Mucosa of descending colon (tissue), 3 donors: ENCODE data around the gene HDHD2. TPM values are rescaled to one million over a fixed set of nuclear protein-coding genes. Genes with fewer than 3 reads are reported as not detected.

ENCODE experiments used
- ATAC-seq: fragments of 200-7000 bp; cut with Tn5 transposase; one replicate; pipeline ENCODE4 v1.9.1; 2020; ENCODE audit warnings: mild to moderate bottlenecking, moderate library complexity
- DNase-seq, 3 donors: peaks; one replicate each; pipeline ENCODE4 v3.0.0-alpha.2; 2020
- H3K36me3 ChIP-seq: fragments of 200-600 bp; one replicate; pipeline ENCODE4 v1.8.0; 2021; ENCODE audit warnings: low read depth, mild to moderate bottlenecking
- H3K4me1 ChIP-seq: fragments of 200-600 bp; one replicate; pipeline ENCODE4 v1.8.0; 2021; ENCODE audit warnings: low read depth, mild to moderate bottlenecking
- H3K4me3 ChIP-seq: fragments of 200-600 bp; one replicate; pipeline ENCODE4 v1.8.0; 2021; ENCODE audit warnings: mild to moderate bottlenecking
- H3K9me3 ChIP-seq: fragments of 200-600 bp; one replicate; pipeline ENCODE4 v1.8.0; 2021; ENCODE audit warnings: mild to moderate bottlenecking
- intact Hi-C, 2 donors: fragments of 100-400 bp; cut with DNase I in 1 of 2; cut with micrococcal nuclease in 1 of 2; formaldehyde crosslinking; loops; one replicate each; pipeline versions ENCODE4 v1.11.0 to v1.11.1; 2022; cut with DNase I, micrococcal nuclease
- total RNA-seq, 3 donors: library from RNA; stranded (reverse); fragmentation: NEBNext Ultra II Directional in 2 of 3; extraction: Animal tissue kit (Norgen Biotek cat#: 25700) in 2 of 3; gene quantifications; one replicate each; pipeline versions ENCODE4 v1.2.1 to v1.2.4, GENCODE V29; 2021 to 2023
- TF ChIP-seq, protein P1 (sequence below): fragments of 200-600 bp; IDR thresholded peaks from one replicate; pipeline ENCODE4 v1.8.0; 2022; ENCODE audit warnings: antibody characterized with exemption, mild to moderate bottlenecking
- donor health status: DM: no; HTN: no; CAD: no; lungs with moderate emphysema.
- donor health status: DM: no; HTN: no; CAD: no.
- donor health status: DM: no; HTN: yes; CAD: no.

HDHD2 gene
- total RNA-seq, 3 donors from 2014 or later, result 33.8 to 45.7 (median 37.1) TPM

DNA sequence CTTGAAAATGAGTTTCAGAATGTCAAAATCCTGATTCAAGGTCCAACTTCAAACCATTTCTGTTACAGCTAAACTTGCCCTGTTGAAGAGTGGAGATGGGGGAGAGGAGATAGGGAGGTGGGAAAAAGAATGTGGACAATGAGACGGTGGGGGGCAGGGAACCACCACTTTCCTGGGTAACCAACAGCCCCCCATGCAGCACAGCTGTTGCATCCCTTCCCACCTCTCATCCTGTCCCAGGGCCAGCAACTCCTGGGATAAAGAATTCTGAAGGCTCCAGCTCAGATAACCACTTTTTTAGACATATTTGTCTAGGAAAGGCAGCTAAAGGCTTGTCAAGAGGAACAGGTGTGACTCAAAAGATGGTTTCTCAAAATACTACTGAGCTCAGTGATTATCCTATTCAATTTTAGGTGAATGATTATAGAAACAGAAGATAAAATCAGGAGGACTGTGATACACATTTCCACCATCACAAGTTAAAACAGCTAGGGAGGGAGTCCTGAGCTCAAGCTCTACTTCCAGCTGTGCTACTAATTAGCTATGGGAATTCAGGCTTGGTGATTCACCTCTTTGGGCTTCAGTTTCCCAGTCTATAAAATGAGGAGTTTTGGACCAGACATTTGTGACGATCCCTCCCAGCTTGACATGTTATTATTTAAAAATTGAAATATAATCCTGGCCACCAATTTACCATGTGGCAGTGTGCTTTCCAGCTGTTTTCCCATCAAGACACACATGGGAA lies 36.3 kb downstream of the HDHD2 start:
- DNase-seq (no peak), ATAC-seq (no peak)
- Histone ChIP-seq H3K4me3 (no peak overlapping the region), H3K4me1 (no peaks in the 10 kb centered on the region), H3K9me3 (no peaks in the 10 kb centered on the region), H3K36me3 (no peaks in the 10 kb centered on the region)
- TF ChIP-seq, protein P1, sequence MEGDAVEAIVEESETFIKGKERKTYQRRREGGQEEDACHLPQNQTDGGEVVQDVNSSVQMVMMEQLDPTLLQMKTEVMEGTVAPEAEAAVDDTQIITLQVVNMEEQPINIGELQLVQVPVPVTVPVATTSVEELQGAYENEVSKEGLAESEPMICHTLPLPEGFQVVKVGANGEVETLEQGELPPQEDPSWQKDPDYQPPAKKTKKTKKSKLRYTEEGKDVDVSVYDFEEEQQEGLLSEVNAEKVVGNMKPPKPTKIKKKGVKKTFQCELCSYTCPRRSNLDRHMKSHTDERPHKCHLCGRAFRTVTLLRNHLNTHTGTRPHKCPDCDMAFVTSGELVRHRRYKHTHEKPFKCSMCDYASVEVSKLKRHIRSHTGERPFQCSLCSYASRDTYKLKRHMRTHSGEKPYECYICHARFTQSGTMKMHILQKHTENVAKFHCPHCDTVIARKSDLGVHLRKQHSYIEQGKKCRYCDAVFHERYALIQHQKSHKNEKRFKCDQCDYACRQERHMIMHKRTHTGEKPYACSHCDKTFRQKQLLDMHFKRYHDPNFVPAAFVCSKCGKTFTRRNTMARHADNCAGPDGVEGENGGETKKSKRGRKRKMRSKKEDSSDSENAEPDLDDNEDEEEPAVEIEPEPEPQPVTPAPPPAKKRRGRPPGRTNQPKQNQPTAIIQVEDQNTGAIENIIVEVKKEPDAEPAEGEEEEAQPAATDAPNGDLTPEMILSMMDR, result no peak
- intact Hi-C loops, result no loop called here

DNA sequence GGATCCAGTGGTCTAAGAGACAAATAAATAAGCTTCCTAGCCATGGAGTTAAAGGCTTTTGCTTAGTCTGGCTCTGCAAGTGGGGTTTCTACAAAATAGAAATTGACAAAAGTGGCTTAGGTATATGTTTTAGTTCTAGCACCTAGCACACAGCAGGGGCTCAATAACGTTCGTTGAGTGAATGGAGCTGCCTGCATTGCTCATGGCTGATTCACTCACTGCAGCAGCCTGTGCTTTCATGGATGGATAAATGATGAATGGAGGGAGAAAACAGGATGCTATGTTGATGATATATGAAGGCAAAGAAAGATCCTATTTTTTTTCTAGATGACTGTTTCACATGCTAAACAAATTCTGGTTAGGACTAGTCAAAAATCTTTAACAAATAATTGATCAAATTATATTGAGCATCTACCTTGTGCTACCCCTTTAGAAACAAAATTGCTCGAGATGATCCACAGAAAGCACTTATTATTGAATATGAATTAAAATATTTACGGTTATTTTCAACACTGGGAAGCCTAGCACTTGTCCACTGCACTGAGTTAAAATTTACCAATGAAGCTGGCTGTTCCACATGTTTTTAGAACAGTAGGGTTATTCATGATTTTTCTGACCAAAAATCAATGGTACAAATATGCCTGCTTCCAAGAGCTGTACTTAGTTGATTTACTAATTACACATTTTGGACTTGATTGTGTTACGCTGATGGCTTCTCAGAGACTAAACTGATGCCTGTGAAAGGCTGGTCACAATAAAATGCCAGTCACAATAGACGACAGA lies 39.6 kb downstream of the HDHD2 start:
- intact Hi-C loops, result no loop called here
- Histone ChIP-seq H3K36me3 (no peaks in the 10 kb centered on the region), H3K4me1 (no peaks in the 10 kb centered on the region), H3K9me3 (no peaks in the 10 kb centered on the region), H3K4me3 (no peak overlapping the region)
- no peak for ATAC-seq
- no peak for DNase-seq
- TF ChIP-seq, protein P1, result no peak

DNA sequence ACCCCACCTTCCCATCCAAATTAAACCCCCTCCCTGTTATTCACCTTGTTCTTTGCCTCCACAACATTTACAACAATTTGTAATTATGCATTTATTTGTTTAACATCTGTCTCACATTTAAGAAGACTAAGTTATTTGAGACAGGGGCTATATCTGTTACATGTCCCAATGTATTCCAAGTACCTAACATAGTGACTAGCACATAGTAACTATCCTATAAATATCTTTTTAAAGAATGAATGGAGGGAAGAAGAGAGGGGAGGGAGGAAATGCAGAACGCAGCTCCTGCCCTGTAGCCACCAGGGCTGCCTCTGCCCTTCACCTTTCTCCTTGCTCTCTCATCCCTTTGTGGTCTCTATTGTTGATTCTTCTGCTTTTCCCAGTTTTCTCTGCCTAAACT lies 40.6 kb downstream of the HDHD2 start:
- ATAC-seq (no peak), DNase-seq (no peak)
- H3K9me3 ChIP-seq, result no peaks in the 10 kb centered on the region
- TF ChIP-seq, protein P1, result no peak
- H3K36me3 ChIP-seq, result no peaks in the 10 kb centered on the region
- H3K4me3 ChIP-seq, result no peak overlapping the region
- H3K4me1 ChIP-seq, result no peaks in the 10 kb centered on the region
- intact Hi-C loops, result loop anchor here in 1 of 2 donors (10.0 kb wide), 1 partner anchor 85 kb away; no protein-coding TSS in a partner anchor

DNA sequence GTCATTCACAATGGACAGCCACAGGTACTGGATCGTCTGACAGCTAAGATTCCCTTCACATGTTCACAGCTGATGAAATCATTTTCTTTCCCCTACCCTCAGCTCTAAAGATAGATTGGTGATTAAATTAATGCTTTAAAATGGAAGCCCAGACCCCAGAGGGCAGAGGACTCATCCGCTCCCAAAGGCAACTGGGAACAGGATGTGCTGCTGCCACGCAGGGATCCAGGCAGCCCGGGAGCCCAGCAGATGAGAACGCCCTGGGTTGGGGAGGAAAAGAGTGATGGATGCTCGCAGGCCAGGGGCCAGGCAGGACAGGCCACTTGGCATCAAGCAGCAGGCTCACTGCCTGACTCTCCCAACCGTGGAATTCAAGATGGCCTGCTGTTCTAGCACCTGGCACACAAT lies 41.3 kb downstream of the HDHD2 start:
- H3K9me3 ChIP-seq, result no peaks in the 10 kb centered on the region
- TF ChIP-seq, protein P1, result no peak
- no peak for DNase-seq
- no peaks in the 10 kb centered on the region for H3K36me3 ChIP-seq
- no peak for ATAC-seq
- no peaks in the 10 kb centered on the region for H3K4me1 ChIP-seq
- intact Hi-C loops, result loop anchor here in 1 of 2 donors (10.0 kb wide), 1 partner anchor 86 kb away; no protein-coding TSS in a partner anchor
- no peak overlapping the region for H3K4me3 ChIP-seq

DNA sequence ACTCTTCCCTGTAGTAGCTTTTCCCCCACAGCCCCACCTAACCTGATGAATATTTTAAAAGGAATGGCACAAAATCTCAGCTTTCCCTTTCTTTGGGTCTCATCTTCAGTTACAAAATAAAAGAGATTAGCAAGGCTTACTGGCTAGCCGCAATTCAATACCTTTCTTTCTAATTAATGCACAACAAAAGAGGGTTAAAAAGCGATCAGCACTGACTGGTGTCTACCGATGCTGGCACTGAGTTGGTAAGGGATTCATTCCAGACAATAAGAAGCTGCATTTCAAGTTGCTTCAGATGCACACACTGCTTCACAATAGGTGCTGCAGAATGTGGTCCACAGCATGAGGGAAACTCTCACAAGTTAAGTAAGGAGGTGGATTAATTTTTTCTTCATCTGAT lies 41.9 kb downstream of the HDHD2 start:
- intact Hi-C loops, result loop anchor here in 1 of 2 donors (10.0 kb wide), 1 partner anchor 86 kb away; no protein-coding TSS in a partner anchor
- H3K4me3 ChIP-seq, result no peak overlapping the region
- ATAC-seq, result no peak
- TF ChIP-seq, protein P1, result no peak
- H3K9me3 ChIP-seq, result no peaks in the 10 kb centered on the region
- no peak for DNase-seq
- H3K36me3 ChIP-seq, result no peaks in the 10 kb centered on the region
- no peaks in the 10 kb centered on the region for H3K4me1 ChIP-seq
